ENCODE results near the gene TEX13A. TPM values are rescaled to one million over a fixed set of nuclear protein-coding genes. Genes with fewer than 3 reads are reported as not detected.

TEX13A gene
- total and polyA plus RNA-seq, 8 donors = not detected

GRCh38 chrX:105229146-105229545 is 8.7 kb upstream of the TEX13A start:
- H3K9me3 ChIP-seq = no peaks in the 10 kb centered on the region
- DNase-seq (no peak), ATAC-seq (no peak), FAIRE-seq (no peak)
- no peak overlapping the region for H3K4me3 ChIP-seq
- TF ChIP-seq CTCF (IDR thresholded peaks at IDR 0.05) = no peak
- no peaks in the 10 kb centered on the region for H3K27me3 ChIP-seq
- no peaks in the 10 kb centered on the region for H3K4me1 ChIP-seq
- intact Hi-C loops (cut with DNase I) = no loop called here
- WGBS, 2 donors = 20 to 41% methylated on average over 3 of the region's 3 CpGs
- H3K36me3 ChIP-seq = no peaks in the 10 kb centered on the region
- no peak overlapping the region for H3K27ac ChIP-seq

GRCh38 chrX:105228602-105229001 is 8.1 kb upstream of the TEX13A start:
- Histone ChIP-seq H3K9me3 (no peaks in the 10 kb centered on the region), H3K4me1 (no peaks in the 10 kb centered on the region), H3K4me3 (no peak overlapping the region), H3K36me3 (no peaks in the 10 kb centered on the region), H3K27ac (no peak overlapping the region), H3K27me3 (no peaks in the 10 kb centered on the region)
- 66 to 67% methylated on average over 2 of the region's 2 CpGs for WGBS, 2 donors
- ATAC-seq (no peak), DNase-seq (no peak), FAIRE-seq (no peak)
- intact Hi-C loops (cut with DNase I) = no loop called here
- TF ChIP-seq CTCF (IDR thresholded peaks at IDR 0.05) = no peak

- Histone ChIP-seq H3K9me3 (no peaks in the 10 kb centered on the region), H3K4me1 (no peaks in the 10 kb centered on the region), H3K27ac (no peak overlapping the region), H3K27me3 (peaks cover 0 to 13% (median 0%) of the 10 kb centered on the region in 4 donors), H3K36me3 (no peaks in the 10 kb centered on the region), H3K4me3 (no peak overlapping the region)
- FAIRE-seq (no peak), ATAC-seq (no peak), DNase-seq (no peak)
- intact Hi-C loops (cut with DNase I) = no loop called here
- TF ChIP-seq CTCF (IDR thresholded peaks at IDR 0.05) = no peak
- WGBS, 2 donors = 61 to 72% methylated on average over 5 of the region's 5 CpGs
Measured at GRCh38 chrX:105226499-105226898, 6.0 kb upstream of the TEX13A start.

- WGBS, 2 donors = 48 to 51% methylated on average over 3 of the region's 3 CpGs
- Histone ChIP-seq H3K36me3 (no peaks in the 10 kb centered on the region), H3K9me3 (no peaks in the 10 kb centered on the region), H3K27me3 (peaks cover 0 to 13% (median 0%) of the 10 kb centered on the region in 4 donors), H3K27ac (no peak overlapping the region), H3K4me3 (no peak overlapping the region), H3K4me1 (no peaks in the 10 kb centered on the region)
- intact Hi-C loops (cut with DNase I) = no loop called here
- ATAC-seq = no peak
- FAIRE-seq = no peak
- no peak for DNase-seq
- no peak for TF ChIP-seq CTCF (IDR thresholded peaks at IDR 0.05)
Measured at GRCh38 chrX:105221374-105221773, 880 bp upstream of the TEX13A start.

GRCh38 chrX:105219454-105220401 is 766 bp downstream of the TEX13A start:
- Histone ChIP-seq H3K4me1 (no peaks in the 10 kb centered on the region), H3K4me3 (no peak overlapping the region), H3K9me3 (no peaks in the 10 kb centered on the region), H3K36me3 (no peaks in the 10 kb centered on the region), H3K27me3 (peaks cover 0 to 13% (median 0%) of the 10 kb centered on the region in 4 donors), H3K27ac (no peak overlapping the region)
- peak in 1 of 6 donors; percentile 64 for DNase-seq
- 84 to 86% methylated on average over 25 to 26 of the region's 26 CpGs for WGBS, 2 donors
- no peak for ATAC-seq
- intact Hi-C loops (cut with DNase I) = no loop called here
- no peak for TF ChIP-seq CTCF (IDR thresholded peaks at IDR 0.05)
- no peak for FAIRE-seq
